BE2C (cell line): ENCODE results near the gene ARPP19.

Source experiments
- DNase-seq: peaks from one replicate; pipeline ENCODE4 v3.0.0-alpha.2; 2020
- H3K27me3 ChIP-seq: fragments of 250-450 bp; sonication (Bioruptor Pico); 2 replicates; pipeline ENCODE4 v1.5.1; 2020; ENCODE audit warnings: mild to moderate bottlenecking
- H3K36me3 ChIP-seq: fragments of 250-450 bp; sonication (Bioruptor Pico); 2 replicates; pipeline ENCODE4 v1.5.1; 2020; ENCODE audit warnings: mild to moderate bottlenecking
- H3K4me1 ChIP-seq: fragments of 250-450 bp; sonication (Bioruptor Pico); 2 replicates; pipeline ENCODE4 v1.5.1; 2020
- H3K4me3 ChIP-seq: 2 replicates; pipeline ENCODE4 v1.5.1; 2011; ENCODE audit warnings: low read depth, low read length
- H3K9me3 ChIP-seq: fragments of 250-450 bp; sonication (Bioruptor Pico); 2 replicates; pipeline ENCODE4 v1.5.1; 2020
- CTCF ChIP-seq: IDR thresholded peaks from 2 replicates; pipeline ENCODE4 v1.5.1; 2012; ENCODE audit warnings: mild to moderate bottlenecking, low read depth, low read length

ARPP19 gene

GRCh38 chr15:52499506-52499905 lies 69.3 kb downstream of the ARPP19 start:
- Histone ChIP-seq H3K27me3 (no peaks in the 10 kb centered on the region), H3K36me3 (no peaks in the 10 kb centered on the region), H3K4me1 (no peaks in the 10 kb centered on the region), H3K9me3 (no peaks in the 10 kb centered on the region), H3K4me3 (no peak overlapping the region)
- TF ChIP-seq CTCF = no peak
- DNase-seq = no peak

GRCh38 chr15:52498706-52499105 lies 70.1 kb downstream of the ARPP19 start:
- H3K9me3 ChIP-seq = no peaks in the 10 kb centered on the region
- DNase-seq = no peak
- H3K4me1 ChIP-seq = no peaks in the 10 kb centered on the region
- no peaks in the 10 kb centered on the region for H3K27me3 ChIP-seq
- TF ChIP-seq CTCF = no peak
- H3K36me3 ChIP-seq = no peaks in the 10 kb centered on the region
- no peak overlapping the region for H3K4me3 ChIP-seq
